Osteoblast (primary cell): ENCODE data around the gene EPB41. TPM values are rescaled to one million over a fixed set of nuclear protein-coding genes. Genes with fewer than 3 reads are reported as not detected.

ENCODE experiments used
- DNase-seq: peaks from one replicate; pipeline ENCODE4 v3.0.0; 2011; ENCODE audit warnings: low spot score, mixed read lengths; ENCODE audit not compliant: insufficient read length; ENCODE audit errors: missing footprints
- H2AFZ ChIP-seq: 2 replicates; pipeline ENCODE4 v1.6.0; 2011; ENCODE audit warnings: mild to moderate bottlenecking, low read length
- H3K27ac ChIP-seq: 2 replicates; pipeline ENCODE4 v1.5.1; 2011; ENCODE audit warnings: mild to moderate bottlenecking, low read depth, low read length, moderate library complexity
- H3K27me3 ChIP-seq: 2 replicates; pipeline ENCODE4 v1.6.0; 2012; ENCODE audit warnings: mild to moderate bottlenecking, control low read depth, inconsistent platforms, low read length, moderate library complexity; ENCODE audit not compliant: insufficient read depth
- H3K36me3 ChIP-seq: 2 replicates; pipeline ENCODE4 v1.5.1; 2011; ENCODE audit warnings: mild to moderate bottlenecking, low read length, control low read depth, moderate library complexity; ENCODE audit not compliant: insufficient read depth
- H3K4me1 ChIP-seq: 2 replicates; pipeline ENCODE4 v1.5.1; 2011; ENCODE audit warnings: mild to moderate bottlenecking, low read length, control low read depth, moderate library complexity; ENCODE audit not compliant: insufficient read depth
- H3K4me2 ChIP-seq: 2 replicates; pipeline ENCODE4 v1.6.0; 2011; ENCODE audit warnings: mild to moderate bottlenecking, low read length; ENCODE audit not compliant: insufficient read depth
- H3K4me3 ChIP-seq: fragments of 200-600 bp; sonication (generic); 3 replicates; pipeline ENCODE4 v1.5.1; 2012; ENCODE audit warnings: mild to moderate bottlenecking, low read length, inconsistent platforms; ENCODE audit not compliant: insufficient read depth
- H3K79me2 ChIP-seq: 2 replicates; pipeline ENCODE4 v1.6.0; 2012; ENCODE audit warnings: mild to moderate bottlenecking, low read length, control low read depth, inconsistent platforms; ENCODE audit not compliant: insufficient read depth
- H3K9me3 ChIP-seq: 2 replicates; pipeline ENCODE4 v1.5.1; 2011; ENCODE audit warnings: low read depth, low read length, control low read depth
- H4K20me1 ChIP-seq: 2 replicates; pipeline ENCODE4 v1.6.0; 2012; ENCODE audit warnings: mild to moderate bottlenecking, low read length, control low read depth; ENCODE audit not compliant: insufficient read depth
- CTCF ChIP-seq: IDR thresholded peaks from 2 replicates; pipeline ENCODE4 v1.5.1; 2011; ENCODE audit warnings: mild to moderate bottlenecking, low read depth, low read length, moderate library complexity; ENCODE audit errors: extremely low read depth
- total RNA-seq: library from RNA; depleted of rRNA; stranded (reverse); fragments of >200 nt; gene quantifications from 2 replicates; pipeline ENCODE4 v1.2.3, GENCODE V29; 2012

EPB41 gene
- total RNA-seq, 1 donor, result 20.6 TPM

- Histone ChIP-seq H4K20me1 (no peaks in the 10 kb centered on the region), H3K4me1 (no peaks in the 10 kb centered on the region), H3K4me3 (no peak overlapping the region), H3K36me3 (no peaks in the 10 kb centered on the region), H3K9me3 (no peaks in the 10 kb centered on the region), H3K27ac (no peak overlapping the region), H3K27me3 (no peaks in the 10 kb centered on the region), H2AFZ (peak overlapping the region; percentile 24), H3K4me2 (peak overlapping the region; percentile 44), H3K79me2 (no peaks in the 10 kb centered on the region)
- TF ChIP-seq CTCF, result no peak
- DNase-seq, result no peak
These were observed 132.8 kb downstream of the EPB41 start for GRCh38 chr1:29047142-29047541.

- no peak for TF ChIP-seq CTCF
These were observed 135.8 kb downstream of the EPB41 start for GRCh38 chr1:29050166-29050565.

GRCh38 chr1:29052100-29052499 lies 137.7 kb downstream of the EPB41 start:
- TF ChIP-seq CTCF, result no peak
- peak; percentile 8 for DNase-seq
- H3K4me2 ChIP-seq, result no peak overlapping the region
- H3K4me3 ChIP-seq, result no peak overlapping the region
- no peaks in the 10 kb centered on the region for H3K4me1 ChIP-seq
- no peaks in the 10 kb centered on the region for H3K27me3 ChIP-seq
- no peaks in the 10 kb centered on the region for H3K9me3 ChIP-seq
- no peak overlapping the region for H2AFZ ChIP-seq
- no peaks in the 10 kb centered on the region for H3K79me2 ChIP-seq
- no peaks in the 10 kb centered on the region for H4K20me1 ChIP-seq
- H3K36me3 ChIP-seq, result no peaks in the 10 kb centered on the region
- H3K27ac ChIP-seq, result no peak overlapping the region

More at GRCh38 chr1:29050166-29050565, 135.8 kb downstream of the EPB41 start:
- H3K4me3 ChIP-seq, result no peak overlapping the region
- H3K79me2 ChIP-seq, result no peaks in the 10 kb centered on the region
- no peaks in the 10 kb centered on the region for H3K9me3 ChIP-seq
- no peak overlapping the region for H2AFZ ChIP-seq
- no peaks in the 10 kb centered on the region for H4K20me1 ChIP-seq
- no peaks in the 10 kb centered on the region for H3K27me3 ChIP-seq
- peak; percentile 14 for DNase-seq
- H3K4me1 ChIP-seq, result no peaks in the 10 kb centered on the region
- H3K36me3 ChIP-seq, result no peaks in the 10 kb centered on the region
- no peak overlapping the region for H3K4me2 ChIP-seq
- H3K27ac ChIP-seq, result no peak overlapping the region

- no peaks in the 10 kb centered on the region for H3K27me3 ChIP-seq
These were observed 138.6 kb downstream of the EPB41 start for GRCh38 chr1:29052941-29053340.

More at GRCh38 chr1:29052941-29053340, 138.6 kb downstream of the EPB41 start:
- no peak overlapping the region for H3K4me3 ChIP-seq
- H3K4me1 ChIP-seq, result no peaks in the 10 kb centered on the region
- TF ChIP-seq CTCF, result no peak
- no peaks in the 10 kb centered on the region for H4K20me1 ChIP-seq
- H3K27ac ChIP-seq, result no peak overlapping the region
- no peak for DNase-seq
- H2AFZ ChIP-seq, result no peak overlapping the region
- no peak overlapping the region for H3K4me2 ChIP-seq
- H3K36me3 ChIP-seq, result no peaks in the 10 kb centered on the region
- no peaks in the 10 kb centered on the region for H3K9me3 ChIP-seq
- no peaks in the 10 kb centered on the region for H3K79me2 ChIP-seq
